SH-SY5Y (cell line): ENCODE data around the gene AP1AR.

Source experiments
- GATA2 ChIP-seq: IDR thresholded peaks from 2 replicates; pipeline ENCODE4 v1.6.1; 2011; ENCODE audit warnings: mild to moderate bottlenecking, low read depth, low read length
- GATA3 ChIP-seq: IDR thresholded peaks from 2 replicates; pipeline ENCODE4 v1.6.1; 2011; ENCODE audit warnings: low read depth, mild to moderate bottlenecking, low read length, moderate library complexity

DNA sequence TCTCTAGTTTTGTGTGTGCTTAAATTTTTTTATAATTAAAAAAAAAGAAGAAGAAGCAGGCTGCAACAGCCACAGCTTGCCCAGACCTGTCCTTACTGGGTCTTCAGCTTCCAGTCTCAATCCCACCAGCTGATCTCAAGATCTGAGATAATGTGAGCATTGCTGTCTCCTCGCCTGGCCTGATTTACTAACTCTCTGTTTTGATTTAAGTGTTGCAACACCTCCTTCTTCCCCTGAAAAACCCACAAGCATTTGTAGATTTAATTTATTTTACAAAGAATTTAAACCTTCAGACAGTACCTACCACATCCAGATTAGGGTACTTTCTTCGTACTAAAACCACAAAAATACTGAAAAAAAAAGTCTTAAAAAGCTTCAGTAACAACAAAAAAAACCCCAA lies 48.3 kb upstream of the AP1AR start:
- TF ChIP-seq GATA2, result no peak
- no peak for TF ChIP-seq GATA3
